B cell (primary cell): ENCODE measurements around the gene CCDC121. TPM values are rescaled to one million over a fixed set of nuclear protein-coding genes. Genes with fewer than 3 reads are reported as not detected.

Experiments
- ATAC-seq: fragments of 200-7000 bp; cut with Tn5 transposase; one replicate; pipeline ENCODE4 v1.10.0; 2021; ENCODE audit warnings: low read depth, mild to moderate bottlenecking, moderate number of reproducible peaks, moderate library complexity
- CTCF ChIA-PET: fragments of 350-600 bp; sonication (Branson Sonifier 250); formaldehyde crosslinking; loops from one replicate; lab custom pipeline; 2021; ENCODE audit warnings: antibody characterized with exemption, inconsistent platforms; lab: Charles Lee
- POLR2A ChIA-PET: fragments of 350-600 bp; sonication (Branson Sonifier 250); formaldehyde crosslinking; loops from one replicate; lab custom pipeline; 2021; ENCODE audit warnings: antibody characterized with exemption; lab: Charles Lee
- DNase-seq: peaks from one replicate; pipeline ENCODE4 v3.0.0; 2013
- H2AFZ ChIP-seq: 2 replicates; pipeline ENCODE4 v1.6.1; 2012; ENCODE audit warnings: mild to moderate bottlenecking, low read depth, low read length; ENCODE audit not compliant: insufficient read depth, poor library complexity, severe bottlenecking
- H3K27ac ChIP-seq, 2 donors: 1 replicate in 1 of 2; 2 replicates in 1 of 2; pipeline ENCODE4 v1.5.1; 2012 to 2013; ENCODE audit warnings: low read length in 2 of 2, mild to moderate bottlenecking in 2 of 2, moderate library complexity in 1 of 2
- H3K27me3 ChIP-seq, 4 experiments: fragments of 200-600 bp in 1 of 4; sonication (generic) in 1 of 4; replicated peaks in 1 of 4; 1 replicate in 2 of 4; 2 replicates in 2 of 4; pipeline versions ENCODE4 v1.6.1 to v1.7.0; 2013 to 2016; ENCODE audit warnings: low read length in 3 of 4, mild to moderate bottlenecking in 2 of 4, mixed read lengths in 1 of 4, moderate library complexity in 1 of 4; ENCODE audit not compliant: insufficient read depth in 4 of 4, control insufficient read depth in 3 of 4; ENCODE audit errors: control extremely low read depth in 1 of 4
- H3K36me3 ChIP-seq, 2 experiments: replicated peaks in 1 of 2; 1 replicate in 1 of 2; 2 replicates in 1 of 2; pipeline versions ENCODE4 v1.6.1 to v1.7.1; 2013; ENCODE audit warnings: low read length in 1 of 2; ENCODE audit not compliant: insufficient read depth in 2 of 2, control insufficient read depth in 1 of 2; ENCODE audit errors: control extremely low read depth in 1 of 2, extremely low read depth in 1 of 2
- H3K4me1 ChIP-seq, 2 donors: fragments of 200-600 bp in 1 of 2; sonication (generic) in 1 of 2; 1 replicate in 1 of 2; 2 replicates in 1 of 2; pipeline versions ENCODE4 v1.5.1 to v1.6.1; 2013 to 2017; ENCODE audit warnings: low read length in 2 of 2; ENCODE audit not compliant: control insufficient read depth in 2 of 2, insufficient read depth in 2 of 2
- H3K4me2 ChIP-seq: replicated peaks from 2 replicates; pipeline ENCODE3; 2012; ENCODE audit warnings: mild to moderate bottlenecking, low read depth, low read length; ENCODE audit not compliant: poor library complexity, severe bottlenecking
- H3K4me3 ChIP-seq, 5 experiments: fragments of 200-600 bp in 1 of 5; sonication (generic) in 1 of 5; 1 replicate in 3 of 5; 2 replicates in 2 of 5; pipeline versions ENCODE4 v1.5.1 to v1.7.0; 2011 to 2016; ENCODE audit warnings: low read length in 4 of 5, mild to moderate bottlenecking in 4 of 5, low read depth in 2 of 5, control low read depth in 1 of 5, moderate library complexity in 1 of 5; ENCODE audit not compliant: insufficient read depth in 1 of 5; ENCODE audit errors: control extremely low read depth in 1 of 5, extremely low read depth in 1 of 5
- H3K79me2 ChIP-seq: fragments of 200-600 bp; sonication (generic); one replicate; pipeline ENCODE4 v1.6.0; 2016; ENCODE audit warnings: low read length; ENCODE audit not compliant: control insufficient read depth, insufficient read depth
- H3K9ac ChIP-seq: fragments of 200-600 bp; sonication (generic); 2 replicates; pipeline ENCODE4 v1.6.1; 2017; ENCODE audit warnings: mild to moderate bottlenecking, low read length, moderate library complexity
- H3K9me3 ChIP-seq, 3 donors: one replicate each; pipeline versions ENCODE4 v1.6.1 to v1.7.1; 2013; ENCODE audit warnings: low read length in 2 of 3; ENCODE audit not compliant: control insufficient read depth in 2 of 3, insufficient read depth in 1 of 3; ENCODE audit errors: control extremely low read depth in 1 of 3
- H4K20me1 ChIP-seq: 2 replicates; pipeline ENCODE4 v1.6.0; 2012; ENCODE audit warnings: mild to moderate bottlenecking, low read length; ENCODE audit not compliant: insufficient read depth, control insufficient read depth, poor library complexity, severe bottlenecking
- H3K27ac Mint-ChIP-seq: one replicate; pipeline ENCODE4 v1.8.0; 2021; ENCODE audit warnings: mixed read lengths
- H3K27me3 Mint-ChIP-seq: one replicate; pipeline ENCODE4 v1.8.0; 2021; ENCODE audit warnings: mixed read lengths
- H3K4me1 Mint-ChIP-seq: one replicate; pipeline ENCODE4 v1.8.0; 2021; ENCODE audit warnings: mixed read lengths
- H3K4me3 Mint-ChIP-seq: one replicate; pipeline ENCODE4 v1.8.0; 2021; ENCODE audit warnings: mixed read lengths
- H3K9me3 Mint-ChIP-seq: one replicate; pipeline ENCODE4 v1.8.0; 2022; ENCODE audit warnings: mixed read lengths; ENCODE audit not compliant: insufficient read depth
- EZH2 ChIP-seq: IDR thresholded peaks from 2 replicates; pipeline ENCODE4 v1.6.1; 2012; ENCODE audit warnings: borderline replicate concordance, low read depth, mild to moderate bottlenecking, moderate library complexity, low read length; ENCODE audit not compliant: insufficient read depth, poor library complexity, severe bottlenecking
- WGBS: methylation state at CpG from one replicate; pipeline ENCODE4 v1.1.5; 2013; ENCODE audit warnings: missing lambda C conversion rate; ENCODE audit not compliant: insufficient coverage; 5-methylcytosine and 5-hydroxymethylcytosine counted together
- intact Hi-C: fragments of 100-400 bp; cut with micrococcal nuclease; formaldehyde crosslinking; loops from one replicate; pipeline ENCODE4 v1.10.0; 2022
- polyA plus RNA-seq: library from polyadenylated mRNA; depleted of rRNA; stranded (reverse); fragments of >200 nt; gene quantifications from 2 replicates; pipeline ENCODE4 v1.2.3, GENCODE V29; 2012
- total RNA-seq, 2 donors: library from RNA; stranded (reverse); fragments of 120-200 nt in 1 of 2; gene quantifications; 1 replicate in 1 of 2; 2 replicates in 1 of 2; pipeline versions ENCODE4 v1.2.3 to v1.2.4, GENCODE V29; 2013 to 2022
- TF ChIP-seq, protein P1 (sequence below): fragments of 200-600 bp; IDR thresholded peaks from one replicate; pipeline ENCODE4 v1.8.0; 2022; ENCODE audit warnings: antibody characterized with exemption, mild to moderate bottlenecking

Gene CCDC121
- total and polyA plus RNA-seq, 2 donors (not counting 1 experiment from before 2014, with no cell fraction given) = 0.95 to 2.2 TPM

- H3K27ac Mint-ChIP-seq = no peak overlapping the region
- POLR2A ChIA-PET = interaction anchor here (1.4 kb wide), 1 partner anchor 44 kb away, joined by 4 read pairs; the partner anchor contains the start of genes CCDC121 and GPN1
Observed at GRCh38 chr2:27584597-27584996, 44.2 kb downstream of the CCDC121 start.

DNA sequence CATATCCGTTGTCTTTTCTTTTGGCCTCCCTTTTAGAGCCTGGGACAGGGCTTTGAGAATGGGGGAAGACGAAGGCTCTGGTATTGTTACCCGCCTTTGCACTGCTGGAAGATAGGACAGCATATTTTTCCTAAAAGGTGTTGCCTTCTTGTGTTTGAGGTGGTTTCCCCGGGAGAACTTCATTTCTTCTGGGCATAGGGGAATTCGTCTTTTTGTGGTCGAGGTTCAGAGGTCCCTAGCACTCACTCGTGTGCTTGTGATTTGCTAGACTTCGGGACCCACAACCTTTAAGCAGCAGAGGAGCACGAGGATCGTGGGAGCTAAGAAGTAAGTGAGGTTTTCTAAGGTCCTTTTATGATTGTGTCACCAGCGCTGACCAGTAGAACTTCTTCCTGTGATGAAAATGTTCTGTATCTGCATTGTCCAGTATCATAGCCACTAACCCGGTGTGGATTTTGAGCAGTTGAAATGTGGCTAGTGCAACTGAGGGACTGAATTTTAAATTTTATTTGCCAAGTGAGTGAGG lies 45.4 kb downstream of the CCDC121 start:
- POLR2A ChIA-PET = interaction anchor here (1.1 to 1.3 kb wide), 2 partner anchors 45 to 93 kb away, joined by 3 to 4 read pairs; partner anchors contain the start of genes CCDC121, GPN1 and IFT172
- WGBS = 14% methylated on average over 6 of the region's 12 CpGs
- peak overlapping the region; percentile 81 for H3K9ac ChIP-seq
- H3K4me2 ChIP-seq = peak overlapping the region; percentile 81
- intact Hi-C loops = loop anchor here (1.0 to 10.0 kb wide), 6 partner anchors 45 to 261 kb away; partner anchors contain the start of genes EIF2B4, IFT172, MPV17 and NRBP1
- no peak for DNase-seq
- H3K4me3 ChIP-seq = peak overlapping the region; percentile 66 to 98 (median 80)
- peaks cover 41% of the 10 kb centered on the region for H3K4me1 Mint-ChIP-seq
- CTCF ChIA-PET = no interaction called here
- peak overlapping the region; percentile 70 to 72 for H3K27ac ChIP-seq
- peaks cover 0 to 1% of the 10 kb centered on the region in 2 experiments for H3K36me3 ChIP-seq
- no peak for ATAC-seq
- peak overlapping the region; percentile 85 for H2AFZ ChIP-seq
- peaks cover 9% of the 10 kb centered on the region for H3K9me3 Mint-ChIP-seq
- H3K27me3 ChIP-seq = no peaks in the 10 kb centered on the region
- peaks cover 52% of the 10 kb centered on the region for H3K79me2 ChIP-seq
- H3K9me3 ChIP-seq = peaks cover 0 to 17% (median 0%) of the 10 kb centered on the region in 3 donors
- TF ChIP-seq EZH2 = no peak
- TF ChIP-seq, protein P1, sequence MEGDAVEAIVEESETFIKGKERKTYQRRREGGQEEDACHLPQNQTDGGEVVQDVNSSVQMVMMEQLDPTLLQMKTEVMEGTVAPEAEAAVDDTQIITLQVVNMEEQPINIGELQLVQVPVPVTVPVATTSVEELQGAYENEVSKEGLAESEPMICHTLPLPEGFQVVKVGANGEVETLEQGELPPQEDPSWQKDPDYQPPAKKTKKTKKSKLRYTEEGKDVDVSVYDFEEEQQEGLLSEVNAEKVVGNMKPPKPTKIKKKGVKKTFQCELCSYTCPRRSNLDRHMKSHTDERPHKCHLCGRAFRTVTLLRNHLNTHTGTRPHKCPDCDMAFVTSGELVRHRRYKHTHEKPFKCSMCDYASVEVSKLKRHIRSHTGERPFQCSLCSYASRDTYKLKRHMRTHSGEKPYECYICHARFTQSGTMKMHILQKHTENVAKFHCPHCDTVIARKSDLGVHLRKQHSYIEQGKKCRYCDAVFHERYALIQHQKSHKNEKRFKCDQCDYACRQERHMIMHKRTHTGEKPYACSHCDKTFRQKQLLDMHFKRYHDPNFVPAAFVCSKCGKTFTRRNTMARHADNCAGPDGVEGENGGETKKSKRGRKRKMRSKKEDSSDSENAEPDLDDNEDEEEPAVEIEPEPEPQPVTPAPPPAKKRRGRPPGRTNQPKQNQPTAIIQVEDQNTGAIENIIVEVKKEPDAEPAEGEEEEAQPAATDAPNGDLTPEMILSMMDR = no peak
- H3K4me1 ChIP-seq = peaks cover 17 to 29% of the 10 kb centered on the region in 2 donors
- peak overlapping the region; percentile 96 for H3K4me3 Mint-ChIP-seq
- H3K27ac Mint-ChIP-seq = peak overlapping the region; percentile 96
- no peaks in the 10 kb centered on the region for H3K27me3 Mint-ChIP-seq
- peaks cover 24% of the 10 kb centered on the region for H4K20me1 ChIP-seq

More at GRCh38 chr2:27584597-27584996, 44.2 kb downstream of the CCDC121 start:
- Histone ChIP-seq H3K9me3 (peaks cover 2 to 17% (median 4%) of the 10 kb centered on the region in 3 donors), H3K27ac (no peak overlapping the region), H3K9ac (peak overlapping the region; percentile 7), H3K4me2 (peak overlapping the region; percentile 81), H3K4me1 (peaks cover 17 to 29% of the 10 kb centered on the region in 2 donors), H3K27me3 (no peaks in the 10 kb centered on the region), H2AFZ (no peak overlapping the region), H3K36me3 (peaks cover 0 to 1% of the 10 kb centered on the region in 2 experiments), H4K20me1 (peaks cover 25% of the 10 kb centered on the region), H3K79me2 (peaks cover 64% of the 10 kb centered on the region), H3K4me3 (no peak overlapping the region)
- no peak for TF ChIP-seq EZH2
- TF ChIP-seq, protein P1 = no peak
- ATAC-seq (no peak), DNase-seq (no peak)
- H3K9me3 Mint-ChIP-seq = peaks cover 7% of the 10 kb centered on the region
- 96% methylated on average over 3 of the region's 3 CpGs for WGBS
- H3K4me3 Mint-ChIP-seq = peak overlapping the region; percentile 59
- H3K27me3 Mint-ChIP-seq = no peaks in the 10 kb centered on the region
- intact Hi-C loops = loop anchor here (10.0 kb wide), 1 partner anchor 80 kb away; the partner anchor contains the start of genes SLC4A1AP and SUPT7L
- CTCF ChIA-PET = no interaction called here
- H3K4me1 Mint-ChIP-seq = peaks cover 41% of the 10 kb centered on the region
